ENCODE results near the gene TIMM9. TPM values are rescaled to one million over a fixed set of nuclear protein-coding genes. Genes with fewer than 3 reads are reported as not detected.

TIMM9 gene
- total and polyA plus RNA-seq, 4 donors, result 18.7 to 50.7 (median 27.1) TPM

GRCh38 chr14:58444627-58445026 is 17.3 kb upstream of the TIMM9 start:
- Histone ChIP-seq H3K36me3 (ENCODE audit: control insufficient read depth in 4 of 4, insufficient read depth in 4 of 4, low read length in 4 of 4) (peaks cover 13 to 24% (median 19%) of the 10 kb centered on the region in 4 donors), H3K27ac (ENCODE audit: low read depth in 1 of 2, low read length in 1 of 2) (no peak overlapping the region), H3K9me3 (ENCODE audit: control insufficient read depth in 4 of 4, insufficient read depth in 3 of 4, low read length in 3 of 4) (no peaks in the 10 kb centered on the region), H3K27me3 (ENCODE audit: control insufficient read depth in 3 of 3, insufficient read depth in 3 of 3, low read length in 2 of 3) (no peaks in the 10 kb centered on the region), H3K4me3 (no peak overlapping the region), H3K4me1 (ENCODE audit: control insufficient read depth in 5 of 5, insufficient read depth in 5 of 5, low read length in 5 of 5) (no peaks in the 10 kb centered on the region), H3K9ac (ENCODE audit: insufficient read depth in 1 of 2, low read length in 2 of 2) (no peak overlapping the region)
- ATAC-seq (ENCODE audit: insufficient read depth, low FRiP score) (peak; percentile 27), DNase-seq (no peak)
- no peak for TF ChIP-seq CTCF (IDR thresholded peaks at IDR 0.05; ENCODE audit: control extremely low read depth, extremely low read depth)
- 69 to 85% methylated on average over 5 of the region's 5 CpGs for WGBS, 2 donors

GRCh38 chr14:58439476-58439875 is 12.1 kb upstream of the TIMM9 start:
- no peak overlapping the region for H3K27ac ChIP-seq (ENCODE audit: low read depth in 1 of 2, low read length in 1 of 2)
- no peaks in the 10 kb centered on the region for H3K4me1 ChIP-seq (ENCODE audit: control insufficient read depth in 5 of 5, insufficient read depth in 5 of 5, low read length in 5 of 5)
- no peaks in the 10 kb centered on the region for H3K27me3 ChIP-seq (ENCODE audit: control insufficient read depth in 3 of 3, insufficient read depth in 3 of 3, low read length in 2 of 3)
- no peak overlapping the region for H3K9ac ChIP-seq (ENCODE audit: insufficient read depth in 1 of 2, low read length in 2 of 2)
- no peaks in the 10 kb centered on the region for H3K9me3 ChIP-seq (ENCODE audit: control insufficient read depth in 4 of 4, insufficient read depth in 3 of 4, low read length in 3 of 4)
- DNase-seq (no peak), ATAC-seq (ENCODE audit: insufficient read depth, low FRiP score) (no peak)
- no peak for TF ChIP-seq CTCF (IDR thresholded peaks at IDR 0.05; ENCODE audit: control extremely low read depth, extremely low read depth)
- H3K4me3 ChIP-seq, result no peak overlapping the region
- H3K36me3 ChIP-seq (ENCODE audit: control insufficient read depth in 4 of 4, insufficient read depth in 4 of 4, low read length in 4 of 4), result peaks cover 9 to 25% (median 17%) of the 10 kb centered on the region in 4 donors
- 42 to 67% methylated on average over 5 of the region's 5 CpGs for WGBS, 2 donors

GRCh38 chr14:58430156-58430555 is 2.8 kb upstream of the TIMM9 start:
- 80 to 88% methylated on average over 1 of the region's 1 CpG for WGBS, 2 donors
- peaks cover 4 to 12% (median 10%) of the 10 kb centered on the region in 4 donors for H3K36me3 ChIP-seq (ENCODE audit: control insufficient read depth in 4 of 4, insufficient read depth in 4 of 4, low read length in 4 of 4)
- no peaks in the 10 kb centered on the region for H3K27me3 ChIP-seq (ENCODE audit: control insufficient read depth in 3 of 3, insufficient read depth in 3 of 3, low read length in 2 of 3)
- ATAC-seq (ENCODE audit: insufficient read depth, low FRiP score), result no peak
- DNase-seq, result no peak
- H3K4me1 ChIP-seq (ENCODE audit: control insufficient read depth in 5 of 5, insufficient read depth in 5 of 5, low read length in 5 of 5), result peaks cover 0 to 16% (median 3%) of the 10 kb centered on the region in 5 donors
- H3K9ac ChIP-seq (ENCODE audit: insufficient read depth in 1 of 2, low read length in 2 of 2), result no peak overlapping the region
- H3K9me3 ChIP-seq (ENCODE audit: control insufficient read depth in 4 of 4, insufficient read depth in 3 of 4, low read length in 3 of 4), result no peaks in the 10 kb centered on the region
- no peak for TF ChIP-seq CTCF (IDR thresholded peaks at IDR 0.05; ENCODE audit: control extremely low read depth, extremely low read depth)
- H3K27ac ChIP-seq (ENCODE audit: low read depth in 1 of 2, low read length in 1 of 2), result no peak overlapping the region
- H3K4me3 ChIP-seq, result no peak overlapping the region

DNA sequence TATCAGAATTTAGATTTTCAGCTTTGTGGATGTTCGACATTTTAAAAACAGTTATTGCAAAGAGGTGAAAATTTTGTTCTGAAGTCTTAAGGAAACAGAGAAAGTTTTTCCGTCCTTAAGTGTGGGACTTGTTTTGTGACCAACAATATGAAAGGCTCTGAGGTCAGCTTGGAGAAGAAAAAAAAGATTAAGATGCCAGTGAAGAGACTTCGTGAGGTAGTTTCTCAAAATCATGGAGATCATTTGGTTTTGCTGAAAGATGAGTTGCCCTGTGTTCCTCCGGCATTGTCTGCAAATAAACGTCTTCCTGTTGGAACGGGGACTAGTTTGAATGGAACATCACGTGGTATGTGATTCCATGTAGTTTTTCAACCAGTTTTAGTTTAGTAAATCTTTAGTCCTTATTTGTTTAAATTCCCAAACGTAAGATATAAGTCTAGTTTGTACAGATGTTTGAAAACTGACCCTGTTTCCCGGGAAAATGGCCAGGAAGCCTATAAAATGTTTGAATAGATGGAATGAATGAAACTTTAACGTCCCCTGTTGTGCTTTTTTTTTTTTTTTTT is 870 bp upstream of the TIMM9 start:
- peaks cover 0 to 16% (median 3%) of the 10 kb centered on the region in 5 donors for H3K4me1 ChIP-seq (ENCODE audit: control insufficient read depth in 5 of 5, insufficient read depth in 5 of 5, low read length in 5 of 5)
- no peaks in the 10 kb centered on the region for H3K27me3 ChIP-seq (ENCODE audit: control insufficient read depth in 3 of 3, insufficient read depth in 3 of 3, low read length in 2 of 3)
- DNase-seq (peak; percentile 37 to 80 (median 74)), ATAC-seq (ENCODE audit: insufficient read depth, low FRiP score) (no peak)
- peak overlapping the region in 1 of 2 donors; percentile 98 for H3K27ac ChIP-seq (ENCODE audit: low read depth in 1 of 2, low read length in 1 of 2)
- no peaks in the 10 kb centered on the region for H3K9me3 ChIP-seq (ENCODE audit: control insufficient read depth in 4 of 4, insufficient read depth in 3 of 4, low read length in 3 of 4)
- TF ChIP-seq CTCF (IDR thresholded peaks at IDR 0.05; ENCODE audit: control extremely low read depth, extremely low read depth), result no peak
- peaks cover 0 to 8% (median 6%) of the 10 kb centered on the region in 4 donors for H3K36me3 ChIP-seq (ENCODE audit: control insufficient read depth in 4 of 4, insufficient read depth in 4 of 4, low read length in 4 of 4)
- H3K4me3 ChIP-seq, result peak overlapping the region; percentile 35
- WGBS, 2 donors, result 0 to 1% methylated on average over 10 of the region's 10 CpGs
- peak overlapping the region; percentile 60 to 97 for H3K9ac ChIP-seq (ENCODE audit: insufficient read depth in 1 of 2, low read length in 2 of 2)
